B cell (primary cell): ENCODE data around the gene BMAL1. TPM values are rescaled to one million over a fixed set of nuclear protein-coding genes. Genes with fewer than 3 reads are reported as not detected.

Experiments
- ATAC-seq: fragments of 200-7000 bp; cut with Tn5 transposase; one replicate; pipeline ENCODE4 v1.10.0; 2021; ENCODE audit warnings: low read depth, mild to moderate bottlenecking, moderate number of reproducible peaks, moderate library complexity
- CTCF ChIA-PET: fragments of 350-600 bp; sonication (Branson Sonifier 250); formaldehyde crosslinking; loops from one replicate; lab custom pipeline; 2021; ENCODE audit warnings: antibody characterized with exemption, inconsistent platforms; lab: Charles Lee
- POLR2A ChIA-PET: fragments of 350-600 bp; sonication (Branson Sonifier 250); formaldehyde crosslinking; loops from one replicate; lab custom pipeline; 2021; ENCODE audit warnings: antibody characterized with exemption; lab: Charles Lee
- DNase-seq: peaks from one replicate; pipeline ENCODE4 v3.0.0; 2013
- H2AFZ ChIP-seq: 2 replicates; pipeline ENCODE4 v1.6.1; 2012; ENCODE audit warnings: mild to moderate bottlenecking, low read depth, low read length; ENCODE audit not compliant: insufficient read depth, poor library complexity, severe bottlenecking
- H3K27ac ChIP-seq, 2 donors: 1 replicate in 1 of 2; 2 replicates in 1 of 2; pipeline ENCODE4 v1.5.1; 2012 to 2013; ENCODE audit warnings: low read length in 2 of 2, mild to moderate bottlenecking in 2 of 2, moderate library complexity in 1 of 2
- H3K27me3 ChIP-seq, 4 experiments: fragments of 200-600 bp in 1 of 4; sonication (generic) in 1 of 4; replicated peaks in 1 of 4; 1 replicate in 2 of 4; 2 replicates in 2 of 4; pipeline versions ENCODE4 v1.6.1 to v1.7.0; 2013 to 2016; ENCODE audit warnings: low read length in 3 of 4, mild to moderate bottlenecking in 2 of 4, mixed read lengths in 1 of 4, moderate library complexity in 1 of 4; ENCODE audit not compliant: insufficient read depth in 4 of 4, control insufficient read depth in 3 of 4; ENCODE audit errors: control extremely low read depth in 1 of 4
- H3K36me3 ChIP-seq, 2 experiments: replicated peaks in 1 of 2; 1 replicate in 1 of 2; 2 replicates in 1 of 2; pipeline versions ENCODE4 v1.6.1 to v1.7.1; 2013; ENCODE audit warnings: low read length in 1 of 2; ENCODE audit not compliant: insufficient read depth in 2 of 2, control insufficient read depth in 1 of 2; ENCODE audit errors: control extremely low read depth in 1 of 2, extremely low read depth in 1 of 2
- H3K4me1 ChIP-seq, 2 donors: fragments of 200-600 bp in 1 of 2; sonication (generic) in 1 of 2; 1 replicate in 1 of 2; 2 replicates in 1 of 2; pipeline versions ENCODE4 v1.5.1 to v1.6.1; 2013 to 2017; ENCODE audit warnings: low read length in 2 of 2; ENCODE audit not compliant: control insufficient read depth in 2 of 2, insufficient read depth in 2 of 2
- H3K4me2 ChIP-seq: replicated peaks from 2 replicates; pipeline ENCODE3; 2012; ENCODE audit warnings: mild to moderate bottlenecking, low read depth, low read length; ENCODE audit not compliant: poor library complexity, severe bottlenecking
- H3K4me3 ChIP-seq, 5 experiments: fragments of 200-600 bp in 1 of 5; sonication (generic) in 1 of 5; 1 replicate in 3 of 5; 2 replicates in 2 of 5; pipeline versions ENCODE4 v1.5.1 to v1.7.0; 2011 to 2016; ENCODE audit warnings: low read length in 4 of 5, mild to moderate bottlenecking in 4 of 5, low read depth in 2 of 5, control low read depth in 1 of 5, moderate library complexity in 1 of 5; ENCODE audit not compliant: insufficient read depth in 1 of 5; ENCODE audit errors: control extremely low read depth in 1 of 5, extremely low read depth in 1 of 5
- H3K79me2 ChIP-seq: fragments of 200-600 bp; sonication (generic); one replicate; pipeline ENCODE4 v1.6.0; 2016; ENCODE audit warnings: low read length; ENCODE audit not compliant: control insufficient read depth, insufficient read depth
- H3K9ac ChIP-seq: fragments of 200-600 bp; sonication (generic); 2 replicates; pipeline ENCODE4 v1.6.1; 2017; ENCODE audit warnings: mild to moderate bottlenecking, low read length, moderate library complexity
- H3K9me3 ChIP-seq, 3 donors: one replicate each; pipeline versions ENCODE4 v1.6.1 to v1.7.1; 2013; ENCODE audit warnings: low read length in 2 of 3; ENCODE audit not compliant: control insufficient read depth in 2 of 3, insufficient read depth in 1 of 3; ENCODE audit errors: control extremely low read depth in 1 of 3
- H4K20me1 ChIP-seq: 2 replicates; pipeline ENCODE4 v1.6.0; 2012; ENCODE audit warnings: mild to moderate bottlenecking, low read length; ENCODE audit not compliant: insufficient read depth, control insufficient read depth, poor library complexity, severe bottlenecking
- H3K27ac Mint-ChIP-seq: one replicate; pipeline ENCODE4 v1.8.0; 2021; ENCODE audit warnings: mixed read lengths
- H3K27me3 Mint-ChIP-seq: one replicate; pipeline ENCODE4 v1.8.0; 2021; ENCODE audit warnings: mixed read lengths
- H3K4me1 Mint-ChIP-seq: one replicate; pipeline ENCODE4 v1.8.0; 2021; ENCODE audit warnings: mixed read lengths
- H3K4me3 Mint-ChIP-seq: one replicate; pipeline ENCODE4 v1.8.0; 2021; ENCODE audit warnings: mixed read lengths
- H3K9me3 Mint-ChIP-seq: one replicate; pipeline ENCODE4 v1.8.0; 2022; ENCODE audit warnings: mixed read lengths; ENCODE audit not compliant: insufficient read depth
- CTCF ChIP-seq: fragments of 200-600 bp; IDR thresholded peaks from one replicate; pipeline ENCODE4 v1.8.0; 2022; ENCODE audit warnings: antibody characterized with exemption, mild to moderate bottlenecking
- EZH2 ChIP-seq: IDR thresholded peaks from 2 replicates; pipeline ENCODE4 v1.6.1; 2012; ENCODE audit warnings: borderline replicate concordance, low read depth, mild to moderate bottlenecking, moderate library complexity, low read length; ENCODE audit not compliant: insufficient read depth, poor library complexity, severe bottlenecking
- WGBS: methylation state at CpG from one replicate; pipeline ENCODE4 v1.1.5; 2013; ENCODE audit warnings: missing lambda C conversion rate; ENCODE audit not compliant: insufficient coverage; 5-methylcytosine and 5-hydroxymethylcytosine counted together
- intact Hi-C: fragments of 100-400 bp; cut with micrococcal nuclease; formaldehyde crosslinking; loops from one replicate; pipeline ENCODE4 v1.10.0; 2022
- polyA plus RNA-seq: library from polyadenylated mRNA; depleted of rRNA; stranded (reverse); fragments of >200 nt; gene quantifications from 2 replicates; pipeline ENCODE4 v1.2.3, GENCODE V29; 2012
- total RNA-seq, 2 donors: library from RNA; stranded (reverse); fragments of 120-200 nt in 1 of 2; gene quantifications; 1 replicate in 1 of 2; 2 replicates in 1 of 2; pipeline versions ENCODE4 v1.2.3 to v1.2.4, GENCODE V29; 2013 to 2022

BMAL1 gene
- total and polyA plus RNA-seq, 2 donors (not counting 1 experiment from before 2014, with no cell fraction given): 8.6 to 39.1 TPM

GRCh38 chr11:13367115-13367514 is 89.5 kb downstream of the BMAL1 start:
- intact Hi-C loops: no loop called here
- no peak overlapping the region for H2AFZ ChIP-seq
- Mint-ChIP-seq H3K27me3 (no peaks in the 10 kb centered on the region), H3K4me3 (no peak overlapping the region), H3K9me3 (no peaks in the 10 kb centered on the region), H3K4me1 (no peaks in the 10 kb centered on the region), H3K27ac (no peak overlapping the region)
- peaks cover 1 to 66% of the 10 kb centered on the region in 2 experiments for H3K36me3 ChIP-seq
- H3K4me2 ChIP-seq: no peak overlapping the region
- H3K27ac ChIP-seq: no peak overlapping the region
- H3K27me3 ChIP-seq: no peaks in the 10 kb centered on the region
- H4K20me1 ChIP-seq: no peaks in the 10 kb centered on the region
- TF ChIP-seq CTCF (no peak), EZH2 (no peak)
- H3K9ac ChIP-seq: no peak overlapping the region
- CTCF ChIA-PET: interaction anchor here (0.8 to 0.9 kb wide), 2 partner anchors 11 to 18 kb away, joined by 3 read pairs; no protein-coding TSS in a partner anchor
- POLR2A ChIA-PET: no interaction called here
- DNase-seq (no peak), ATAC-seq (no peak)
- no peaks in the 10 kb centered on the region for H3K79me2 ChIP-seq
- 73% methylated on average over 3 of the region's 4 CpGs for WGBS
- no peaks in the 10 kb centered on the region for H3K9me3 ChIP-seq
- no peak overlapping the region for H3K4me3 ChIP-seq
- no peaks in the 10 kb centered on the region for H3K4me1 ChIP-seq

- no peak for DNase-seq
- ChIA-PET CTCF (no interaction called here), POLR2A (no interaction called here)
- TF ChIP-seq EZH2 (no peak), CTCF (no peak)
- Mint-ChIP-seq H3K4me3 (no peak overlapping the region), H3K4me1 (no peaks in the 10 kb centered on the region), H3K9me3 (no peaks in the 10 kb centered on the region), H3K27me3 (no peaks in the 10 kb centered on the region), H3K27ac (no peak overlapping the region)
- Histone ChIP-seq H2AFZ (no peak overlapping the region), H3K79me2 (no peaks in the 10 kb centered on the region), H3K27me3 (no peaks in the 10 kb centered on the region), H3K9ac (no peak overlapping the region), H4K20me1 (no peaks in the 10 kb centered on the region), H3K36me3 (peaks cover 1 to 72% of the 10 kb centered on the region in 2 experiments), H3K4me2 (no peak overlapping the region), H3K4me3 (no peak overlapping the region), H3K4me1 (no peaks in the 10 kb centered on the region), H3K9me3 (no peaks in the 10 kb centered on the region), H3K27ac (no peak overlapping the region)
- ATAC-seq: no peak
- intact Hi-C loops: no loop called here
- 82% methylated on average over 5 of the region's 5 CpGs for WGBS
These were observed 90.5 kb downstream of the BMAL1 start for GRCh38 chr11:13368041-13368446.
